DND-41 (cell line): Measurements from ENCODE around the gene SHLD2.

Experiments used
- CTCF ChIP-seq: IDR thresholded peaks from 2 replicates; pipeline ENCODE4 v1.5.1; 2012; ENCODE audit warnings: borderline replicate concordance, low read length, moderate library complexity, mild to moderate bottlenecking; ENCODE audit not compliant: poor library complexity, severe bottlenecking; ENCODE audit errors: extremely low read depth
- EZH2 ChIP-seq: IDR thresholded peaks from 3 replicates; pipeline ENCODE4 v1.6.1; 2012; ENCODE audit warnings: borderline replicate concordance, low read depth, mild to moderate bottlenecking, moderate library complexity, low read length, inconsistent platforms; ENCODE audit not compliant: severe bottlenecking

DNA sequence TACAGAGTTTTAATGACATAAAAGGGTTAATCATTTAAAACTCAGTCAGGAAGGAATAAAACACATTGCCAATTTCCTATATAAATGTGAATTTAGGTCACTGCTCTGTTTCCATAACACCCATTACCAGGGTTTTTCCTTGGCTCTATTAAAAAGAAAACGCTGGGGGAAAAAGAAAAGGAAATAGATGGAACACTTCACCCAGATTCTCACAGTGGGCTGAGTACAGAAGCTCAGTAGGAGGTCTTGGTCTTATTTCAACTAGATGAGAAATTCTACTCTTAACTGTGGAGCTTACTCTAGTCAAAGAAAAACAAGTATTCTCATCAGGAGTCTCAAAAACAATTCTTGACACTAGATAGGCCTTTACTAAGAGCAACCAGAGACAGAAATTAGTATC is 36.8 kb upstream of the SHLD2 start:
- no peak for TF ChIP-seq CTCF
- no peak for TF ChIP-seq EZH2
